DMS79 treated with DMSO at 0.1 percent for 48 hours (cell line): ENCODE data around the gene EPS8L1.
"Not testable (repeated sequence)": the region's sequence is repeated elsewhere in the genome, so short reads cannot be mapped to it uniquely, and the experiment has no call there.

ENCODE experiments used
- DNase-seq: peaks from one replicate; lab custom pipeline; 2025; lab: John Stamatoyannopoulos, UW

EPS8L1 gene

DNA sequence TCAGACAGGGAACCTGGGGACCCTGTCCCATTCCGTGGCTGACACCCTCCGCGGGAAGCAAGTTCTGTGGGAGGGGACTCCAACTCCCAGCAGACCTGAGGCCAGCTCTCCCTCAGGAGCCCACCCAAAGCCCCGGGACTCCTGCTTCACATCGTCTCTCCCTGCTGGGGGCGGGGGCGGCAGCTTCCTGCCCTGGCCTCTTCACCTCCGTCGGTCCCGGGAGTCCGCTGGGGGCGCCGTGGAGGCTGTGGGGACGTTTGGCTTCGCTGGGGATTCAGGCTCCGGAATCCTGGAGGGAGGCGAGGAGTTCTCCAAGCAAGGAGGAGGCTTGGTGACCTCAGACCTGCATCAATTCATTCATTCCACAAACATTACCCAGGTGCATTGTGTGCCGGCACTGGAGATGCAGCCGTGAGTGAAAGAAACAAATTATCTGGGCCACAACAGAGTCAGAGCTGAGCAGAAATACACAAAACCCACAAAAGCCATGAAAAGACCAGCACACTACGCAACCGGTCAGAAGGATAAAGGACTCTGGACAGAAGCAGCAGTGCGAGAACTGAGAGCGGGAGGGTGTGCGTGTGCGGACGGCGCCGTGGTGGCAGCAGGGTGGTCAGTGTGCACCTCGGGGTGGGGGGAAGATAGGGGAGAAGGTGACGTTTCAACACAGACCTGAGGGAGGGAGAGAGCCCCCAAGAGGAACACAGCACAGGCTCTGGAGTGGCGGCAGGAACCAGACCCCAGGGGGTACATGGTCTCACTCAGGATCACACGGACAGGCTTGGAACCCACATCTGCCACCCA lies 19.0 kb downstream of the EPS8L1 start:
- no peak for DNase-seq

DNA sequence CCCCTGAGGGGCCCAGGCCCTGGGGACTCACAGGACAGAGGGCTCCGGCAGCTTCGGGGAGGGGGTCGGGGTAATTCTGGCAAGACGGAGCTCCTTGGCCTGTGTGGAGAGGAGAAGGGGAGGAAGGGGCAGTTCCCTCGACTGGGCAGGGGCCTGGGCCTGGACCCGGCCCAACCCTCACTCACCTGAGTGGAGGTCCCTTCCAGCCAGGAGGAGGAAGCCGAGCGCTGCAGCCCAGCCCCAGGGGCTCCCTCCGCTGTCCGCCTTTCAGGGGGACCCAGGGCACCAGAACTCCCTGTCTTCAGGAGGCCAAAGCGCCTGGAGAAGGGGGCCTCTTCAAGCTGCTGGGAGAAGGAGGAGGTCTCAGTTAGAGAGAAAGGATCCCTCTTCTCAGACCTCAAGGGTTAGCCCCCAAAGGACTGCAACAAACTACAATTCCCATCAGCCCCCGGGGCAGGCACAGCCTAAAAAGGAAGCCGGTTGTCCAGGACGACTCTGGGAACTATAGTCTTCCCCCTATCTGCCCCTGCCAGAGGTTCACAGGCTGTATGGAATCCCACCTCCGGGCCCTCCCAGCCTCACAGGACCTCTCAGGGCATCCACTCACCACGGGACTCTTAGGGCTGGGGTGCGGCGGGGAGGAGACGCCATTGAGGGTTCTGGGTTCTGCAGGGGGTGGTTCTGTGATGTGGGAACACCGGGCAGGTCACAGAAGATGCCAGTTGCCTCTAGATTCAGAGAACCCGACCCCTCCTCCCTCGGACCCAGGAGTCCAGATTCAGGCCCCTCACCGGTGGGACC lies 19.8 kb downstream of the EPS8L1 start:
- no peak for DNase-seq

DNA sequence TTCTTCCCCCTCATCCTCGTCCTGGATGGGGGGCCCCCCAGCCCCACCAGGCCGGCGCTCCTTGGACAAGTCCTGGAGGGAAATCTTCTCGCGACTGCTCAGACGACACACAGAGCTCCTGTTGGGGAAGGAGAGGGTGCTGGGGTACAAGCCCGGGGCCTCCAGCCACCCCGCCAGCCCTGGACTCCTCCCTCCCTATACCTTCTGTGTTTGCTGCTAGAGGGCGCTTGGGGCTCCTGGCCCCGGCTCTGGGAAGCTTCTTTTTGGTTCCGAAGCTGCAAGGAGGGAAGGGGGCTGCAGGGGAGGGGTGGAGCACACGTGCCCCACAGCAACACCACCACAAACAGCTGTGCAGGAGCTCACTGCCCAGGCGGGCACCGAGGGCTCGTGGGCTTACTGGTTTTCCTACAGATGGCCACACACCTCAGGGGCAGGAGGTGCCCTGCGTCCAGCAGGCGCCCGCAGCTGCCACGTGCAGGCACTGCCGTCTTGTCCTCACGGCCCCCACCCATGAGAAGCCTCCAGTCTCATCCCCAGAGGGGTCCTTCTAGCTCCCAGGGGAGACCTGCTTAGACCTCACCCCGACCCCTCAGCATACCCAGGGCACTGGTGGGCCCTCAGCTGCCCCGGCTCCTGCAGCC lies 20.5 kb downstream of the EPS8L1 start:
- no peak for DNase-seq

DNA sequence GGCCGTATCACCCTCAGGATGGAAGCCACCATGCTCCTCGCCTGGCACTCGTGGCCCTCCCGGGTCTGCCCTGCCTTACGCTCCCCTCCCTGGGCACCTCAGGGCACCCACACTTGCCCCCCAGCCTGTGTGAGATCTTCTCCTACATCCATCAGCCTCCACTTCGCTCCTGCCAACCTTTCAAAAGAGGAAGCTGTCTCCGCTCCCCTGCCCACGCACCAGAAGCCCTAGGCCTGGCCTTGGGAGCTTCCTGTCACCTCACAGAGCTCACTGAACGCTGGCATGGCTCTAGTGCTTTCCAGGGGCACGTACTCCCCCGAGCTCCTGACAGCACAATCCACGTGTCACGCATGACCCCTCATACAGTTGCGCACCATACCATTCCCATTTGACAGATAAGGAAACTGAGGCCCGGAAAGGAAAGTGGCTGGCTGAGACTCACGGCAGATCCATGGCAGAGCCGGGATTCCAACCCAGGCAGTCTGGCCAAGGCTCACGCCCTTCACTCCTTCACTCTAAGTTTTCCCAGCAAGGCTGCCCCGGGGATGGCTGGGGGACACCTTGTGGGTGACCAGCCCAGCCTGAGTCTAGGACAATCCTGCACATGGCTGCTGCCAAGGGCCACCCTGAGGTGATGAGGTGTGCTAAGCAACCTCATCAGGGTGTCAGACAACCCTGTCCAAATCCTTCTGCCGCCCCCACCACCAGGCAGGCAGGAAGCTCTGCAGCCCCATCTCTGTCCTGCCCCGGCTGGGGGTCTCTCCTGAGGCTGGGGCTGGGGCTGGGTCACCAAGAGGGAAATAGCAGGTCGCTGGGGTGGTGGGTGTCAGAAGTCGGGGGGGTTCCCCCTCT lies 22.4 kb downstream of the EPS8L1 start:
- no peak for DNase-seq

DNA sequence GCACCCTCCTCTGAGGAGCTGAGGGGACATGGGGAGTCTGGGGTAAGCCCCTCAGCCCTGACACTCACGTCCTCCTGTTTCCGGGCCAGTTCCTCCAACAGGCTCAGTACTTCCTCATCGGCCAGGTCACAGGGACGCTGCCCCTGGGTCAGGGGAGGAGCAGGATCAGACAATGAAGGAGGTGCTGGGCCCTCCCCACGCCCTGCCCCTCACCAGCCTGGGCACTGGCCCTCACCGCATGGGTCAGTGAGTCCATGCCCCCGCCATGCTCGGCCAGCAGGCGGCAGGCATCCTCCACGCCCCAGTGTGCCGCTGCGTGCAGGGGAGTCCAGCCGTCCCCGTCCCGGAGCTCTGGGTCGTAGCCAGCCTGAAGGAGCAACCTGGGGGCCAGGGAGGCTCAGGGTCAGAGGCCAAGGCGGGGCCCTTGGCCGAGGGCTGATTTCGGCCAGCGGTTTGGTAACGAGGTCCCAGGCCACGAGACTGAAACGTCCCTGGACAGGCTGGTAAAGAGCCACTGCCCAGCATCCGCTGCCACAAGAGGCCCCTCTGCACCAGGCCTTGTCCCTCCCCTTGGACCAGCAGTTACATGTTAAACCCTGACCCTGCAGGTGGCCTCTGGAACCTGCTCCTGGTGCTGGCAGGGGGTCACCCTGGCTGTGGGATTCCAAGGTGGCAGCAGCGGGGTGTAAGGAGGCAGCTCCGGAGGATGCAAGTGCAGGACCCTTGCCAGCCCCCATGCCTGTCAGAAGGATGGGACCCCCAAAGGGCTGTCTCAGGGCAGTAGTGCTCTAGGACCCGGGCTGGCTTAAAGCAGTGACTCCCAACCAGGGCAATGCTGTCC lies 23.3 kb downstream of the EPS8L1 start:
- no peak for DNase-seq

DNA sequence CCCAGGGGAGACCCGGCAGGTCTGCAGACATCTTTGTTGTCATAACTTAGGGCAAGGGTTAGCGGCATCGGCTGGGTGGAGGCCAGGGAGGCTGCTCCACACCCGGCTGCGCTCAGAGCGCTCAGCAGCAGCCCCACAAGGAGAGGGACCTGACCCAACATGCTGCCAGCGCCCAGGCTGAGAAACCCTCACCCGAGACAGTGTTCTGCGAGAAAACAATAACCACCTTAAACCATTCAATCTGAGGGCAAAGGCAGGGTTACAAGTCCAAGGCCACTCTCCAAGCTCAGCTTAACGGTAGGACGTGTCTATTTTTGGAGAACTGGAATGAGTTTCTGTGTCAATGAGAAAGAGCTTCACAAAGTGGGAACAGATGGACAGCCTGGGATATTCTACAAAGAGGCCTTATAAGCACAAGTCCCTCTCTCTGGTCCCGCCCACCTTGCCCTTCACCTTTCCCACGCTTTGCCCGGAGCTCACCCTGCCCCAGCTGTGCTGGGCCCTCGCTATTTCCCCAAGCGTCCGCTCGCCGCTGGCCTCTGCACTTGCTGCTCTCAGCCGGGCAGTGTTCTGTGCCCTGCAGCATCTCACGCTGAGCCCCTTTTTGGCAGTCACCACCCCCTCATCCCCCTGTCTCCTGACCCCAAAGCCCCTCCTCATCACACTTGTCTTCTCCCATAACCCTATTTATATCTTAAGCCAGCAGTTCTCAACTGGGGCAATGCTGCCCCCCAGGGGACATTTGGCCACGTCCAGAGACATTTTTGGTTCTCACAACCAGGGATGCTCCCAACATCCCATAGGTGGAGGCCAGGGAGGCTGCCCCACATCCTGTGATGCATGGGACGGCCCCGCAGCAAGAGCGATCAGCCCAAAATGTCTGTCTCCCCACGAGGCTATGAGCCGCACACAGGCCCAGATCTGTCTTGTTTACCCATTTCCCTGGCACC lies 24.2 kb downstream of the EPS8L1 start:
- DNase-seq = no peak

DNA sequence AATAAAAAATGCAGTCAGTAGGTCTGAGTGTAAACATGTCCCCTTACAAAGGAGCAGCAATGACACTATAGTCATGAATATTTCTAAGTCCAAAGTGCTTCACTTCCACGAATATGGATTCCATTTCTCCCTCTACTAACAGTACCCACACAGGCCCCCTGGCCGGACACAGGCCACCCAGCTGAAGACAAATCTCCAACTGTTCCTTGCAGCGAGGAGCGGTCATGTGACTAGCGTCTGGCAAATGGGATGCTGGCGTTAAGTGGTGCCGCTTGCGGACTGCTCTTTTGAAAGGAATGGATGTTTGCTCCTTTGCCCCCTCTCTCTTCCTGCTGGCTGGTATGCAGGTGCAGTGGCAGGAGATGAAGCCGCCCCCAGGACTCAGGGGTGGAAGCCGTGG lies 25.6 kb downstream of the EPS8L1 start:
- DNase-seq = no peak

DNA sequence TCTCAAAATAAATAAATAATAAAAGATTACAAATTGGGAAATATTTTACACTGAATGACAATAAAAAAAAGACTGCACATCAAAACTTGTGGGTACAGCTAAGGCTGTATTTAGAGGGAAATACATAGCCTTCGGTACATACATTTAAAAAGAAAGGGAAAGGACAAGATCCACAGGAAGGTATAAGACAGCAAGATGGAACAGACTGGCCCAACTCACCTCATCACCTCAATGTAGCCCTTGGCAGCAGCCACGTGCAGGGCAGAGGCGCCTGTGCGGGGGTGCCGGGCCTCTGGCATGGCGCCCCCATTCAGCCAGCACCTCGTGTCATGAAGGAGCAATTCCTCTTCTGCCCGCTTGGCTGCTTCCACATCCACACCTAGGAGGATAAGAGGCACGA lies 27.5 kb downstream of the EPS8L1 start:
- DNase-seq = no peak

DNA sequence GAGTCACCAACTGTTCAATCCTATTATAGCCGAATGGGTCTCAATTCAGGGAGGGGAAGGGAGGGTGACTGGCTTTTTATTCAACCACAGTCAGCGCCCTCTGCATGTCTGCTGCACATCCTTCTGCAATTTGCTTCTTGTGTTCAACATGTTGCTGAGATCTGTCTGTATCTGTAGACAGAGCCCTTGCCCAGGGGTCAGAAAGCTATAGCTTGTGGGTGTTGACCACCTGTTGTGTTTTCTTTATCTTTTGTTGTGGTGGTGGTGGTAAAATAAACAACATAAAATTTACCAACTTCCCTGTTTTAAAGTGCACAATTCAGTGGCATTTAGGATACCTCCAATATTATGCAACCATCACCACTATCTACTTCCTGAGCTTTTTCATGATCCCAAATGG lies 29.6 kb downstream of the EPS8L1 start:
- DNase-seq = no peak

DNA sequence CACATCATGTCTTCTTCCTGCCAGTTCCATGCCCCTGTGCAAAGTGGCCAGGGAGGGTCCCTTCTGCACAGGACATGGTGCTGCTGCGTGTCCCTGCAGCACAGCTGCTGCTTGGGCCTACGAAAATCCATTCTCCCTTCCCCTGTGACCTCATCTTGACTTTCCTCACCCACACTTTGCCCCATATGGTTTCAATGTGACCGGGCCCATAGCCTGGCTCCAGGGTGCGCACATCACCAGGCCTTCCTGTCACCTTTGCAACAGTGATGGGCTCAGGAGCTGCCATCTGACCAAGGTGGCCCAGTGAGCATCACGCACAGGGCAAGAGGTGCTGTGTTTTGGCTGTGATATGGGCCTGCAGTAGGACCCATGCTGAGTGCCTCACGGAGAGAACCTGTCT lies 30.9 kb downstream of the EPS8L1 start:
- DNase-seq = no peak

DNA sequence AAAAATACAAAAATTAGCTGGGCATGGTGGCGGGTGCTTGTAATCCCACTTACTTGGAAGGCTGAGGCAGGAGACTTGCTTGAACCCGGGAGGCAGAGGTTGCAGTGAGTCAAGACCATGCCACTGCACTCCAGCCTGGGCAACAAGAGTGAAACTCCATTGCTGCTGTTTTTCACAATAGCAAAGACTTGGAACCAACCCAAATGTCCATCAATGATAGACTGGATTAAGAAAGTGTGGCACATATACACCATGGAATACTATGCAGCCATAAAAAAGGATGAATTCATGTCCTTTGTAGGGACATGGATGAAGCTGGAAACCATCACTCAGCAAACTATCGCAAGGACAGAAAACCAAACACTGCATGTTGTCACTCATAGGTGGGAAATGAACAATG lies 31.6 kb downstream of the EPS8L1 start:
- DNase-seq = not testable (repeated sequence)

DNA sequence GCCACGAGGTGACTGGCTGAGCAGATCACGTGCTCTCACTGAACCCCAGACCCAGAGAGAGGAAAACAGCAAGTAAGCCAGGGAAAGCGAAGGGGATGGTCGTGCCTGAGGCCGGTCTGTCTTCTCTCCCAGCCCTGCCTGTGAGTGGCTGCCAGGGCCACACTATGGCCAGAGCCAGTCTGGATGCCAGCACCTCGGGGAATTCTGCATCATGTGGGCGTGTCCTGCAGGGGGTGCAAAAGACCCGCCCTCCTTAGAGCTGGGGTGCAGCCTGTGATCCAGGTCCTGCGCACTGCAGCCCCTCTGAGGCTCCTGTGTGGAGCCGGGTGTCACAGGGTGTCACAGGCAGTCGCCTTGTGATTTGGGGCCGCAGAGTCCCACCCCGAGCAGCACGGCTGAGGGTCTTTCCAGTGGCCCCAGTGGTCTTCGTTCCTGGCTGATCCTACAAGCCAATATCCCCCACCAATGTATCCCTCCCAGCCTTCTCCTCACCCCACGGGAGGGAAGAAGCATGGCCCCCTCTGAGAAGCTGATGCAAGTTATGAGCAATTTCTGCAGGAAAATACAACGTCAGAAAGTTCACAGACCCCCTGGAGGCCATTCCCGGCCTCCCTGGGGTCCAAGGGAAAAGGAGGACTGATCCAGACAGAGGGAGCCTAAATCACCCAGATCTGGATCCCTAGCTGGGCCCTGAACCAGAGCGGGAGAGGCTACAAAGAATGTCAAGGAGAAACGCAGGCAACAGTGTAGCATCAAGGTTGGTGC lies 34.0 kb downstream of the EPS8L1 start:
- DNase-seq = no peak

DNA sequence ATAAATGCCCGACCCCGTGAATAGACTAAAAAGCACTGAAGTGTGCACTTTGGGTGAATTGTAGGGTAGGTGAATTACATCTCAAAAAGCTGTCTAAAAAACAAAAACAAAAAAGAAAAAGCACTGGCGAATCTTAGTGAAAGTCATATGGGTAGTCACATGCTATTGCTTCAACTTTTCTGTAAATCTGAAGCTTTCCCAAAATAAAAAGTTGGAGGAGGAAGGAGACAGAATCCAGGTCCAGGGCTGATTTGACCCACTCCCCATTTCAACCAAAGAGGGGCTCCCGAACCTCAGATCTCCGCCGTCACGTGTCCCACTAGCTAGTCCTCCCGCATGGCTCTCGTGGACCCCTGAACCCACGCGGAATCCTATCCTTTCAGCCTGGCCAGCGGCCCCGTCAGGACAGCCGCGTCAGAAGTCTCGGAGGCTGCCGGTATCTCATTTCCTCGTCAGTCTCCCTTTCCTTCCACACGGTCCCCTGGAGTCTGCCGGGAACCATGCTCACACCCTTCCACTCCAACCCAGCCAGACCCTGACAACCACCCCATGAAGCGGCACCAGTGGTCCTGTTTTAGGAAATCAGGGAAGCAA lies 35.7 kb downstream of the EPS8L1 start:
- DNase-seq = no peak

DNA sequence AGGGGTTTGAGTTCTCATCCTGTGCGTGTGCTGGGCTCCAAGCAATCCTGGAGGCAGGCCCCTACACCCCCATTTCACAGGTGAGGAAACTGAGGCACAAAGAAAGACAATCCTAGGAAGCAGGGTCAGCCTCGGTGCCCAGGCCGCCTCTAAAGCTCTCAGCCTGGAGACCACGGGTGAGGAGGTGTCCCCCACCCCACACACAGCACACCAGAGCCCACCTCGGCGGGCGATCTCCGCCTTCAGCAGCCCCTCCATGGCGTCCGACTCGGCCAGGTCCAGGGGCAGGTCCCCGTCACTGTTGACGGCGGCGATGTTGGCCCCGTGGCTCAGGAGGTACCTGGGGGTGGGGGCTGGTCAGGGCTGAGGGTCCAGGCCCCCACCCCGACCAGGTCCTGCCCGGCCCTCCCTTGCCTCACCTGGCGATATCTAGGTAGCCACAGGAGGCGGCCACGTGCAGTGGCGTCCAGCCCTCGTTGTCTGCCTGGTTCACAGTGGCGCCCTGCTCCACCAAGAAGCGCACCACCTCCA lies 36.6 kb downstream of the EPS8L1 start:
- DNase-seq = no peak

DNA sequence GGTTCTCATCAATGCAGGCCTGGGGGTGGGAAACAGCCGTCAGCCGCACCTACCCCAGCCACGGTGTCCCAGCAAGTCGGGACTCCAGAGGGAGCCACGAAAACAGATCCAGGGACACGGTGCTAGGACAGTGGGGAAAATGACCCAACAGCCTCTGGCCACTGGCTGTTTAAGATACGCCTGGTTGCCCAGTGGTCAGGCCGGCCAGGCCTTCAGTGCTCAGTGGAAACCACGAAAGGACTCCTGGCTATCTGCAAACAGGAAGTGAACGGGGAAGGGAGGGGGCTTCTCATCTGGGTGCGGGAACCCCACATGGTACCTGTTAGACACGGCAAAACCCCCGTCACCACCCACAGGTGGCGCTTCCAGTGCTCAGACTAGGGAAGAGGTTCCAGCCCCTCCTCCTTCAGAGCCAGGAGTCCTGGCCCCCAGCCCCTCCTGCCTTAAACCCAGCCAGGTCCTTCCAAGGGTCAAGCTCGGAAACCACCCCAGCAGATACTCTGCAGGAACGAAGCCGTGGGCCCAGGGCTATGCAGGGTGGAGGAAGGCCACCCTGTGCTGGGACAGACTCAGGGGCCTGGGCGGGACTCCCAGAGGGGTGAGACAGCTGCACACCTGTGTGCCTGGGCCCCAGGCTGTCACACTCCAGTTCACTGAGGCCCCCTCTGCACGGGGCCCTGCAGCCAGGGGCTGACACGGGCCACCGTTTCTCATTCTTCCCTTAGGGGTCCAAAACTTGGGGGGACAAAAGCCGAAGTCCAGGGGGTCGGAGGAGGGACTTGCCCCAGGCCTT lies 37.3 kb downstream of the EPS8L1 start:
- DNase-seq = no peak

DNA sequence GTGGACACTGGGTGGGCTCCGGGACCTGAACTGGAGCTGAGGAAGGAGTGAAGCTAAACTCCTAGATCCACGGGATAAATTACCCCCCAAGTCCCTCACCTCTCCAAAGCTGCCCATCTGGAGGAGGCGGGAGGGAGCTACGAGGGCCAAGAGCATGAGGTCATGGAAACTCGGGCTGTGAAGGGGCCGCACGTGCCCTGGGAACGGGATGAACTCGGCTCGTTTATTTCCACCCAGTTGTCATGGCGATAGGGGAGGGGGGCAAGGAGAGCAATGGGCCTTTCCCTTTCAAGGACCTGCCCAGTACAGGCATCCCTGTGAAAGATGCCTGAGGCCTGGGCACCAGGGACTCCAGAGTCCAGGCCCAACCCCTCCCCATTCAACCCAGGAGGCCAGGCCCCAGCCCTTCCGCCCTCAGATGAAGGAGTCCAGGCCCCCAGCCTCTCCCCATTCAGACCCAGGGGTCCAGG lies 37.9 kb downstream of the EPS8L1 start:
- peak; percentile 2 for DNase-seq

DNA sequence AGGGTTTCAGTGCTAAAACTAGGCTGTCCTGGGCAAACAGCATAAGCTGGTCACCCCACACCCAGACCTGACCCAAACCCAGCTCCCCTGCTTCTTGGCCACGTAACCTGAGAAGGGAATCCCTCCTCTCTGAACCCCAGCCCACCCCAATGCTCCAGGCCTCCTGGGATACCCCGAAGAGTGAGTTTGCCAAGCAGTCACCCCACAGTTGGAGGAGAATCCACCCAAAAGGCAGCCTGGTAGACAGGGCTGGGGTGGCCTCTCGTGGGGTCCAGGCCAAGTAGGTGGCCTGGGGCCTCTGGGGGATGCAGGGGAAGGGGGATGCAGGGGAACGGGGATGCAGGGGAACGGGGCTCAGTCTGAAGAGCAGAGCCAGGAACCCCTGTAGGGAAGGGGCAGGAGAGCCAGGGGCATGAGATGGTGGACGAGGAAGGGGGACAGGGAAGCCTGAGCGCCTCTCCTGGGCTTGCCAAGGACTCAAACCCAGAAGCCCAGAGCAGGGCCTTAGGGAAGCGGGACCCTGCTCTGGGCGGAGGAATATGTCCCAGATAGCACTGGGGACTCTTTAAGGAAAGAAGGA lies 39.0 kb downstream of the EPS8L1 start:
- DNase-seq = no peak
